K562 (cell line): Measurements from ENCODE around the gene NOLC1. TPM values are rescaled to one million over a fixed set of nuclear protein-coding genes. Genes with fewer than 3 reads are reported as not detected.

Experiments used
- ATAC-seq: fragments of 200-7000 bp; cut with Tn5 transposase; 3 replicates; pipeline ENCODE4 v1.9.1; 2020; ENCODE audit warnings: moderate library complexity
- BruUV-seq: library from RNA; stranded (reverse); fragments of 400-500 nt; replicated peaks from 2 replicates; lab custom pipeline; 2021; lab: Mats Ljungman, UMichigan
- CTCF ChIA-PET: fragments of 300-600 bp; formaldehyde crosslinking; extraction: SDS; loops from one replicate; lab custom pipeline; 2021; ENCODE audit warnings: low intra/inter-chr PET ratio; lab: Yijun Ruan, JAX
- POLR2A ChIA-PET: fragments of 300-600, 350-650 bp; sonication (Branson Sonifier 250); formaldehyde crosslinking; extraction: SDS; loops from one replicate; lab custom pipeline; 2021; ENCODE audit warnings: antibody characterized with exemption, inconsistent platforms; lab: Yijun Ruan, JAX
- DNase-seq, 4 experiments: peaks; one replicate each; pipeline versions ENCODE4 v3.0.0 to v3.0.0-alpha.2; 2011 to 2018; ENCODE audit warnings: low spot score in 3 of 4, mixed read lengths in 3 of 4; ENCODE audit errors: extremely low read depth in 1 of 4
- FAIRE-seq: peaks from 2 replicates; lab custom pipeline; 2011; peaks lifted over from hg19 to GRCh38; lab: Jason Lieb, UNC
- H2AFZ ChIP-seq: 2 replicates; pipeline ENCODE4 v1.6.0; 2011; ENCODE audit warnings: low read depth, low read length, control low read depth, inconsistent platforms
- H3K27ac ChIP-seq: fragments of 200-600 bp; 3 replicates; pipeline ENCODE4 v1.8.0; 2011; ENCODE audit warnings: low read depth, mild to moderate bottlenecking, control low read depth, inconsistent platforms, low read length, moderate library complexity, mixed read lengths; ENCODE audit errors: extremely low read depth
- H3K27me3 ChIP-seq, 2 experiments: fragments of 300-600 bp in 1 of 2; 2 replicates in 1 of 2; 3 replicates in 1 of 2; pipeline versions ENCODE4 v1.6.0 to v1.8.0; 2011; ENCODE audit warnings: inconsistent platforms in 2 of 2, low read length in 2 of 2, mild to moderate bottlenecking in 1 of 2, mixed read lengths in 1 of 2, moderate library complexity in 1 of 2; ENCODE audit not compliant: control insufficient read depth in 2 of 2, insufficient read depth in 2 of 2
- H3K36me3 ChIP-seq: fragments of 300-600 bp; 3 replicates; pipeline ENCODE4 v1.8.0; 2011; ENCODE audit warnings: mild to moderate bottlenecking, low read length, inconsistent platforms; ENCODE audit not compliant: control insufficient read depth, insufficient read depth
- H3K4me1 ChIP-seq, 2 experiments: fragments of 200-600 bp in 1 of 2; replicated peaks in 1 of 2; 2 replicates in 1 of 2; 3 replicates in 1 of 2; pipeline versions ENCODE4 v1.5.1 to v1.8.0; 2011; ENCODE audit warnings: inconsistent platforms in 2 of 2, low read length in 2 of 2, mild to moderate bottlenecking in 1 of 2, mixed read lengths in 1 of 2, moderate library complexity in 1 of 2; ENCODE audit not compliant: control insufficient read depth in 2 of 2, insufficient read depth in 2 of 2
- H3K4me2 ChIP-seq: 2 replicates; pipeline ENCODE4 v1.6.1; 2011; ENCODE audit warnings: low read length, control low read depth, inconsistent platforms, mixed read lengths; ENCODE audit not compliant: insufficient read depth
- H3K4me3 ChIP-seq: fragments of 200-600 bp; sonication (generic), shearing (Covaris generic); 2 replicates; pipeline ENCODE4 v1.5.1; 2016; ENCODE audit warnings: control low read depth, inconsistent platforms
- H3K79me2 ChIP-seq: fragments of 200-600 bp; 3 replicates; pipeline ENCODE4 v1.8.0; 2011; ENCODE audit warnings: low read length, inconsistent platforms; ENCODE audit not compliant: control insufficient read depth, insufficient read depth
- H3K9ac ChIP-seq, 2 experiments: 2 replicates each; pipeline versions ENCODE4 v1.6.0 to v1.6.1; 2011; ENCODE audit warnings: low read depth in 2 of 2, low read length in 2 of 2, control low read depth in 1 of 2, inconsistent platforms in 1 of 2, mild to moderate bottlenecking in 1 of 2, mixed read lengths in 1 of 2; ENCODE audit not compliant: insufficient read depth in 1 of 2
- H3K9me1 ChIP-seq: one replicate; pipeline ENCODE4 v1.6.0; 2011; ENCODE audit warnings: inconsistent platforms, mild to moderate bottlenecking, low read length, moderate library complexity; ENCODE audit not compliant: control insufficient read depth, insufficient read depth
- H3K9me3 ChIP-seq: replicated peaks from 2 replicates; pipeline ENCODE4 v1.5.1; 2011; ENCODE audit warnings: low read depth, low read length, inconsistent platforms; ENCODE audit not compliant: control insufficient read depth, insufficient read depth
- H4K20me1 ChIP-seq: replicated peaks from 2 replicates; pipeline ENCODE4 v1.6.1; 2011; ENCODE audit warnings: low read length, inconsistent platforms, mixed read lengths; ENCODE audit not compliant: control insufficient read depth, insufficient read depth
- NFIX ChIP-seq: fragments of 250-450 bp; sonication (Bioruptor Pico); IDR thresholded peaks from 2 replicates; pipeline ENCODE4 v1.4.0; 2020; ENCODE audit warnings: low read depth, mild to moderate bottlenecking, moderate library complexity
- PCBP1 ChIP-seq: fragments of 200-400 bp; formaldehyde crosslinking; IDR thresholded peaks from 2 replicates; pipeline ENCODE4 v1.6.1; 2018; ENCODE audit warnings: mild to moderate bottlenecking, low read depth, low read length; ENCODE audit not compliant: poor library complexity, severe bottlenecking
- POLR2A ChIP-seq: fragments of 450-650 bp; conservative IDR thresholded peaks from 2 replicates; pipeline ENCODE4 v1.6.1; 2016
- PRPF4 ChIP-seq: fragments of 200-400 bp; formaldehyde crosslinking; IDR thresholded peaks from one replicate; pipeline ENCODE4 v1.6.1; 2017; ENCODE audit warnings: low read length, low read depth, mild to moderate bottlenecking; ENCODE audit not compliant: insufficient read depth, poor library complexity, severe bottlenecking
- RBM15 ChIP-seq: fragments of 200-400 bp; formaldehyde crosslinking; IDR thresholded peaks from 2 replicates; pipeline ENCODE4 v1.6.1; 2018; ENCODE audit warnings: mild to moderate bottlenecking, low read length, moderate library complexity; ENCODE audit not compliant: insufficient read depth
- WGBS: fragments of 100-300 bp; shearing (Covaris generic); methylation state at CpG from one replicate; pipeline ENCODE4 v1.1.6; 2016; ENCODE audit warnings: low coverage, mixed read lengths; ENCODE audit not compliant: insufficient coverage; ENCODE audit errors: missing lambda C conversion rate; 5-methylcytosine and 5-hydroxymethylcytosine counted together
- in situ Hi-C: fragments of 300-500 bp; cut with MboI; formaldehyde crosslinking; loops from 4 replicates; pipeline ENCODE4 v1.15.0; 2018; ENCODE audit warnings: inconsistent platforms, mixed read lengths
- intact Hi-C: fragments of 100-400 bp; cut with micrococcal nuclease; formaldehyde crosslinking; loops from 2 replicates; pipeline ENCODE4 v1.14.2; 2022
- polyA plus RNA-seq, 8 experiments: library from polyadenylated mRNA; depleted of rRNA in 4 of 8; stranded (reverse) in 5 of 8; unstranded in 3 of 8; fragments of >200 nt; fragmentation: Nextera tagmentation in 2 of 8; fragmentation: Illumina TruSeq in 1 of 8; extraction: Ambion mirVana in 2 of 8; extraction: Trizol in 1 of 8; gene quantifications; 2 replicates each; pipeline versions ENCODE4 v1.2.1 to v1.2.3, GENCODE V29; 2011 to 2014; ENCODE audit warnings: inconsistent platforms in 1 of 8, missing spikeins in 1 of 8
- total RNA-seq, 7 experiments: library from RNA; depleted of rRNA in 6 of 7; stranded (reverse); fragments of >200 nt in 6 of 7; fragmentation: Illumina TruSeq in 2 of 7; extraction: Trizol in 2 of 7; gene quantifications; 2 replicates each; pipeline versions ENCODE4 v1.2.1 to v1.2.3, GENCODE V29; 2011 to 2021; ENCODE audit warnings: low replicate concordance in 1 of 7

The NOLC1 gene
- total and polyA plus RNA-seq, 9 of the 15 experiments (the other 6 are each of a cell fraction or from before 2014, with no cell fraction given), result 102 to 310 (median 165) TPM

- no peak for TF ChIP-seq RBM15
- TF ChIP-seq, all 486 proteins: peak for 0
Measured at GRCh38 chr10:102202386-102202785, 50.2 kb downstream of the NOLC1 start (continued).

- intact Hi-C loops (no loop called here), in situ Hi-C loops (no loop called here)
- no peak overlapping the region for H3K4me2 ChIP-seq
- no peak overlapping the region for H3K4me3 ChIP-seq
- WGBS, result 21% methylated on average over 5 of the region's 5 CpGs
- ChIA-PET POLR2A (no interaction called here), CTCF (no interaction called here)
- H4K20me1 ChIP-seq, result no peaks in the 10 kb centered on the region
- peaks cover 0 to 6% of the 10 kb centered on the region in 2 experiments; a peak in 1 of 5 replicates for H3K27me3 ChIP-seq
- no peak for DNase-seq
- no peak overlapping the region for H3K9ac ChIP-seq
- H2AFZ ChIP-seq, result no peak overlapping the region
- H3K27ac ChIP-seq, result no peak overlapping the region
- H3K79me2 ChIP-seq, result no peaks in the 10 kb centered on the region
- H3K9me3 ChIP-seq, result no peaks in the 10 kb centered on the region
- TF ChIP-seq PCBP1 (no peak), PRPF4 (no peak), POLR2A (no peak), NFIX (CRISPR knock-in tag) (no peak)
- TF ChIP-seq, all 486 proteins: peak for 0
- no peaks in the 10 kb centered on the region for H3K4me1 ChIP-seq
- no peak for ATAC-seq
- no peak for FAIRE-seq
- BruUV-seq, result no TSS peak
- no peaks in the 10 kb centered on the region for H3K36me3 ChIP-seq
- no peaks in the 10 kb centered on the region for H3K9me1 ChIP-seq
Measured at GRCh38 chr10:102208311-102209035, 56.3 kb downstream of the NOLC1 start.
